ENCODE measurements around the gene LINC00632. TPM values are rescaled to one million over a fixed set of nuclear protein-coding genes. Genes with fewer than 3 reads are reported as not detected.

The LINC00632 gene
- polyA plus RNA-seq, 1 donor: 4.5 TPM

GRCh38 chrX:140712413-140713173 lies 3.0 kb downstream of the LINC00632 start:
- DNase-seq: peak; percentile 67
- no peak overlapping the region for H3K4me3 ChIP-seq (ENCODE audit: low read length)
- no peaks in the 10 kb centered on the region for H3K27me3 ChIP-seq (ENCODE audit: control insufficient read depth, insufficient read depth, low read length)
- no peaks in the 10 kb centered on the region for H3K9me3 ChIP-seq (ENCODE audit: control insufficient read depth, low read depth, low read length)
- H3K4me1 ChIP-seq (ENCODE audit: control insufficient read depth, insufficient read depth, low read length): no peaks in the 10 kb centered on the region
- peak overlapping the region; percentile 51 for H3K27ac ChIP-seq (ENCODE audit: low read length)
- no CpG with 5 or more reads among the region's 16 CpGs for WGBS (ENCODE audit: insufficient coverage, low lambda C conversion rate)
- H3K36me3 ChIP-seq (ENCODE audit: control insufficient read depth, insufficient read depth, low read length): no peaks in the 10 kb centered on the region

GRCh38 chrX:140713174-140713539 lies 3.6 kb downstream of the LINC00632 start:
- Histone ChIP-seq H3K9me3 (ENCODE audit: control insufficient read depth, low read depth, low read length) (no peaks in the 10 kb centered on the region), H3K27me3 (ENCODE audit: control insufficient read depth, insufficient read depth, low read length) (no peaks in the 10 kb centered on the region), H3K4me1 (ENCODE audit: control insufficient read depth, insufficient read depth, low read length) (no peaks in the 10 kb centered on the region), H3K36me3 (ENCODE audit: control insufficient read depth, insufficient read depth, low read length) (no peaks in the 10 kb centered on the region), H3K27ac (ENCODE audit: low read length) (peak overlapping the region; percentile 51), H3K4me3 (ENCODE audit: low read length) (no peak overlapping the region)
- DNase-seq: no peak
- no CpG with 5 or more reads among the region's 6 CpGs for WGBS (ENCODE audit: insufficient coverage, low lambda C conversion rate)

- Histone ChIP-seq H3K36me3 (ENCODE audit: control insufficient read depth, insufficient read depth, low read length) (no peaks in the 10 kb centered on the region), H3K4me1 (ENCODE audit: control insufficient read depth, insufficient read depth, low read length) (no peaks in the 10 kb centered on the region), H3K27ac (ENCODE audit: low read length) (no peak overlapping the region), H3K27me3 (ENCODE audit: control insufficient read depth, insufficient read depth, low read length) (no peaks in the 10 kb centered on the region), H3K4me3 (ENCODE audit: low read length) (no peak overlapping the region), H3K9me3 (ENCODE audit: control insufficient read depth, low read depth, low read length) (no peaks in the 10 kb centered on the region)
- no peak for DNase-seq
- WGBS (ENCODE audit: insufficient coverage, low lambda C conversion rate): no CpG with 5 or more reads among the region's 5 CpGs
These were observed 6.2 kb downstream of the LINC00632 start for GRCh38 chrX:140715787-140716186.

GRCh38 chrX:140723121-140723715 lies 13.7 kb downstream of the LINC00632 start:
- no peak overlapping the region for H3K4me3 ChIP-seq (ENCODE audit: low read length)
- no peak for DNase-seq
- H3K27ac ChIP-seq (ENCODE audit: low read length): no peak overlapping the region
- no CpG with 5 or more reads among the region's 4 CpGs for WGBS (ENCODE audit: insufficient coverage, low lambda C conversion rate)
- H3K4me1 ChIP-seq (ENCODE audit: control insufficient read depth, insufficient read depth, low read length): no peaks in the 10 kb centered on the region
- H3K27me3 ChIP-seq (ENCODE audit: control insufficient read depth, insufficient read depth, low read length): no peaks in the 10 kb centered on the region
- H3K36me3 ChIP-seq (ENCODE audit: control insufficient read depth, insufficient read depth, low read length): no peaks in the 10 kb centered on the region
- H3K9me3 ChIP-seq (ENCODE audit: control insufficient read depth, low read depth, low read length): peaks cover 24% of the 10 kb centered on the region

GRCh38 chrX:140724309-140724708 lies 14.8 kb downstream of the LINC00632 start:
- Histone ChIP-seq H3K4me1 (ENCODE audit: control insufficient read depth, insufficient read depth, low read length) (no peaks in the 10 kb centered on the region), H3K27me3 (ENCODE audit: control insufficient read depth, insufficient read depth, low read length) (no peaks in the 10 kb centered on the region), H3K27ac (ENCODE audit: low read length) (no peak overlapping the region), H3K4me3 (ENCODE audit: low read length) (no peak overlapping the region), H3K36me3 (ENCODE audit: control insufficient read depth, insufficient read depth, low read length) (no peaks in the 10 kb centered on the region), H3K9me3 (ENCODE audit: control insufficient read depth, low read depth, low read length) (peaks cover 24% of the 10 kb centered on the region)
- no CpG with 5 or more reads among the region's 3 CpGs for WGBS (ENCODE audit: insufficient coverage, low lambda C conversion rate)
- DNase-seq: no peak

- Histone ChIP-seq H3K4me1 (ENCODE audit: control insufficient read depth, insufficient read depth, low read length) (no peaks in the 10 kb centered on the region), H3K27me3 (ENCODE audit: control insufficient read depth, insufficient read depth, low read length) (no peaks in the 10 kb centered on the region), H3K4me3 (ENCODE audit: low read length) (no peak overlapping the region), H3K9me3 (ENCODE audit: control insufficient read depth, low read depth, low read length) (peaks cover 24% of the 10 kb centered on the region), H3K36me3 (ENCODE audit: control insufficient read depth, insufficient read depth, low read length) (no peaks in the 10 kb centered on the region), H3K27ac (ENCODE audit: low read length) (no peak overlapping the region)
- no peak for DNase-seq
- no CpG with 5 or more reads among the region's 3 CpGs for WGBS (ENCODE audit: insufficient coverage, low lambda C conversion rate)
These were observed 15.2 kb downstream of the LINC00632 start for GRCh38 chrX:140724736-140725135.

- H3K9me3 ChIP-seq (ENCODE audit: control insufficient read depth, low read depth, low read length): peaks cover 24% of the 10 kb centered on the region
- no peaks in the 10 kb centered on the region for H3K36me3 ChIP-seq (ENCODE audit: control insufficient read depth, insufficient read depth, low read length)
- DNase-seq: no peak
- H3K4me3 ChIP-seq (ENCODE audit: low read length): no peak overlapping the region
- no peak overlapping the region for H3K27ac ChIP-seq (ENCODE audit: low read length)
- WGBS (ENCODE audit: insufficient coverage, low lambda C conversion rate): no CpG with 5 or more reads among the region's 4 CpGs
- H3K4me1 ChIP-seq (ENCODE audit: control insufficient read depth, insufficient read depth, low read length): no peaks in the 10 kb centered on the region
- H3K27me3 ChIP-seq (ENCODE audit: control insufficient read depth, insufficient read depth, low read length): no peaks in the 10 kb centered on the region
These were observed 15.9 kb downstream of the LINC00632 start for GRCh38 chrX:140725500-140725899.

GRCh38 chrX:140733766-140734342 lies 24.3 kb downstream of the LINC00632 start:
- H3K27me3 ChIP-seq (ENCODE audit: control insufficient read depth, insufficient read depth, low read length): no peaks in the 10 kb centered on the region
- H3K36me3 ChIP-seq (ENCODE audit: control insufficient read depth, insufficient read depth, low read length): no peaks in the 10 kb centered on the region
- peak in 1 of 2 donors; percentile 6 for DNase-seq
- H3K4me3 ChIP-seq (ENCODE audit: low read length): no peak overlapping the region
- H3K27ac ChIP-seq (ENCODE audit: low read length): no peak overlapping the region
- no peaks in the 10 kb centered on the region for H3K4me1 ChIP-seq (ENCODE audit: control insufficient read depth, insufficient read depth, low read length)
- H3K9me3 ChIP-seq (ENCODE audit: control insufficient read depth, low read depth, low read length): no peaks in the 10 kb centered on the region
- 40% methylated on average over 2 of the region's 10 CpGs for WGBS (ENCODE audit: insufficient coverage, low lambda C conversion rate)

GRCh38 chrX:140744085-140744484 lies 34.5 kb downstream of the LINC00632 start:
- H3K27ac ChIP-seq (ENCODE audit: low read length): no peak overlapping the region
- H3K27me3 ChIP-seq (ENCODE audit: control insufficient read depth, insufficient read depth, low read length): no peaks in the 10 kb centered on the region
- no peaks in the 10 kb centered on the region for H3K9me3 ChIP-seq (ENCODE audit: control insufficient read depth, low read depth, low read length)
- H3K4me1 ChIP-seq (ENCODE audit: control insufficient read depth, insufficient read depth, low read length): no peaks in the 10 kb centered on the region
- no peak overlapping the region for H3K4me3 ChIP-seq (ENCODE audit: low read length)
- DNase-seq: no peak
- no peaks in the 10 kb centered on the region for H3K36me3 ChIP-seq (ENCODE audit: control insufficient read depth, insufficient read depth, low read length)

GRCh38 chrX:140756941-140757340 lies 47.4 kb downstream of the LINC00632 start:
- no peak overlapping the region for H3K27ac ChIP-seq (ENCODE audit: low read length)
- H3K4me3 ChIP-seq (ENCODE audit: low read length): no peak overlapping the region
- no peaks in the 10 kb centered on the region for H3K4me1 ChIP-seq (ENCODE audit: control insufficient read depth, insufficient read depth, low read length)
- H3K27me3 ChIP-seq (ENCODE audit: control insufficient read depth, insufficient read depth, low read length): no peaks in the 10 kb centered on the region
- H3K36me3 ChIP-seq (ENCODE audit: control insufficient read depth, insufficient read depth, low read length): no peaks in the 10 kb centered on the region
- WGBS (ENCODE audit: insufficient coverage, low lambda C conversion rate): no CpG with 5 or more reads among the region's 6 CpGs
- H3K9me3 ChIP-seq (ENCODE audit: control insufficient read depth, low read depth, low read length): no peaks in the 10 kb centered on the region
- no peak for DNase-seq

All from large intestine (tissue), 3 donors.